GM04504 (cell line): ENCODE results near the gene PSME3IP1.
"Not testable (repeated sequence)": the region's sequence is repeated elsewhere in the genome, so short reads cannot be mapped to it uniquely, and the experiment has no call there.

Experiments used
- DNase-seq: peaks from one replicate; pipeline ENCODE4 v3.0.0-alpha.2; 2012; ENCODE audit warnings: low read depth

The PSME3IP1 gene, protein sequence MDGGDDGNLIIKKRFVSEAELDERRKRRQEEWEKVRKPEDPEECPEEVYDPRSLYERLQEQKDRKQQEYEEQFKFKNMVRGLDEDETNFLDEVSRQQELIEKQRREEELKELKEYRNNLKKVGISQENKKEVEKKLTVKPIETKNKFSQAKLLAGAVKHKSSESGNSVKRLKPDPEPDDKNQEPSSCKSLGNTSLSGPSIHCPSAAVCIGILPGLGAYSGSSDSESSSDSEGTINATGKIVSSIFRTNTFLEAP

DNA sequence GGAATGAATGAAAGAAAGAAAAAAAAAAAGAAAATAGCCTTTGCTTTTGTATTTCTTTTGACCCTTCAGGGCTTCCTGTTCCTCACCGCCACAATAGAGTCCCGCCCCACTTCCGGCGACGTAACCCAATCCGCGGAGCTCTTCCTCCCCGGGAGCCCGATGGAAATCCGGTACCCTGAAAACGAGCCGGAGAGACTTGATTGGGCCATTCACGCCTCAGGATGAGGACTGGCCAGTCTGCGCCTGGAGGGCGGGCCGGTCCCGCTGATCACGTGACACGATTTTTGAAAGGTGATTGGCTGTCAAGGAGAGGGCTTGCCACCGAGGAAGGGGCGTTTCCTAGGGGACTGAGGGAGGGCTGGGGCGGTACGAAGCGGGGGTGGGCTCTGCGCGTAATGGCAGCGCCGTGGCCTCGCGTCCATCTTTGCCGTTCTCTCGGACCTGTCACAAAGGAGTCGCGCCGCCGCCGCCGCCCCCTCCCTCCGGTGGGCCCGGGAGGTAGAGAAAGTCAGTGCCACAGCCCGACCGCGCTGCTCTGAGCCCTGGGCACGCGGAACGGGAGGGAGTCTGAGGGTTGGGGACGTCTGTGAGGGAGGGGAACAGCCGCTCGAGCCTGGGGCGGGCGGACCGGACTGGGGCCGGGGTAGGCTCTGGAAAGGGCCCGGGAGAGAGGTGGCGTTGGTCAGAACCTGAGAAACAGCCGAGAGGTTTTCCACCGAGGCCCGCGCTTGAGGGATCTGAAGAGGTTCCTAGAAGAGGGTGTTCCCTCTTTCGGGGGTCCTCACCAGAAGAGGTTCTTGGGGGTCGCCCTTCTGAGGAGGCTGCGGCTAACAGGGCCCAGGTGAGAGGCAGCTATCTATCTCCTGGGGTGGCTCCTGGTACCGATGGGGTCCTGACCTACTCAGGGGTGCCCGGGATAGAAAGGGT lies at the start of gene PSME3IP1, which contains the start of gene RSPRY1:
Gene PSME3IP1, minus strand, starts transcription at position 95 of the 927 bp plus-strand sequence. CDS start 12,185 bp downstream, outside the sequence.
Gene RSPRY1, plus strand, starts transcription at position 385 of the 927 bp plus-strand sequence. CDS start 18,330 bp downstream, outside the sequence.
- DNase-seq = peak; percentile 99

DNA sequence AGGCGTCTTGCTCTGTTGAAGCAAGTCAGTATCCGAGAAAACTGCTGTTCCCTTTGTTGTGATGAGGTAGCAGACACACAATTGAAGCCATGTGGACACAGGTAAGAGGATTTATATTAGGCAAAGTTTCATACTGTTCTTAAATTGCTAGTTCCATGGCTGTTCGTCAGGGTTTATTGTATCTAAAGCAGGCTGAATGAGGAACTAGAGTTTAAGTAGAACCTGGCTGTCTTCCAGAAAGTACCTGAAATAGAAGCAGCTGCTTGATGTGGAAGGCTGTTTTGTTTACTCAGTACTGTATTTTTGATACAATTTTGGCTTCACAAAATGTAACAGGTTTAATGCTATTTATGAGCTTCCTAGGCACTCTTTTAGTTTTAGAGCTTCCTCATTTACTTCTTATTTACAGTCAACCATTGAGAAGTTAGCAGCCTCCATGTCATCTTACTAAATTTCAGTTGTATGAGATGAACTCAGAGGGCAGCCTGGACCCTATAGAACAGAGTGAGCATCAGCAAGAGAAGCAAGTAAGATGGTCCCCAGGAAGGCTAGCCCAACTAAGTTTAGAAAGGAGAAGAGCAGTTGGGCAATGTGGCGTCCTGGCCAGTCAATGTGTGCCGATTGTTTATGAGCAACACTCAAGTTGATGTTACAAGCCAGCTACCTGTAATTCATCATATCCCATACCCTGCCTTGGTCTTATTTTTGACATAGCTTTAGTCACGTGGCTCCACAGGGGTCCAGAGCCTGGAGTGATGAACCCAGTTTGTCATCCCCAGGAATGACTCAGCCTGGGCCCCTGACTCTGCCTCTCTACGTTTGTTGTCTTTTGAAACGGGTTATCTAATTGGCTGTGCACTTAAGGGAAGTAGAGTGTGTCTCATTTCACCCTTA lies 49.5 kb upstream of the PSME3IP1 start:
- no peak for DNase-seq

DNA sequence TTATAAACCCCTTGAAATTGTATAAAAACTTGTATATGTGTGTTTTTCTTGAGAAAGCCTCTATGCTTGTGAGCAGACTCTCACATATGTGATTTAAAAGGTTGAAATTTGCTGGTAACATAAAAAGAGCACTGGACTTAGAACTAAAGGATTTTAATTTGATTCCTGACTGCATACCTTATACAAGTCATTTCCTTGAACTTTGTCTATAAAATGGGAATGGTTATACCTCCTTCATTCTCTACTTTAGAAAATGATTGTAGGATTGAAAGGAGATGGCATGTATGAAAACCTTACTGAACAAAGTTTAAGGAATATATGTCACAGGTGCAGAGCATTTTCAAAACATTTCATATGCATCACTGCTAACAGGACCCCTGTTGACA lies 48.9 kb upstream of the PSME3IP1 start:
- no peak for DNase-seq

DNA sequence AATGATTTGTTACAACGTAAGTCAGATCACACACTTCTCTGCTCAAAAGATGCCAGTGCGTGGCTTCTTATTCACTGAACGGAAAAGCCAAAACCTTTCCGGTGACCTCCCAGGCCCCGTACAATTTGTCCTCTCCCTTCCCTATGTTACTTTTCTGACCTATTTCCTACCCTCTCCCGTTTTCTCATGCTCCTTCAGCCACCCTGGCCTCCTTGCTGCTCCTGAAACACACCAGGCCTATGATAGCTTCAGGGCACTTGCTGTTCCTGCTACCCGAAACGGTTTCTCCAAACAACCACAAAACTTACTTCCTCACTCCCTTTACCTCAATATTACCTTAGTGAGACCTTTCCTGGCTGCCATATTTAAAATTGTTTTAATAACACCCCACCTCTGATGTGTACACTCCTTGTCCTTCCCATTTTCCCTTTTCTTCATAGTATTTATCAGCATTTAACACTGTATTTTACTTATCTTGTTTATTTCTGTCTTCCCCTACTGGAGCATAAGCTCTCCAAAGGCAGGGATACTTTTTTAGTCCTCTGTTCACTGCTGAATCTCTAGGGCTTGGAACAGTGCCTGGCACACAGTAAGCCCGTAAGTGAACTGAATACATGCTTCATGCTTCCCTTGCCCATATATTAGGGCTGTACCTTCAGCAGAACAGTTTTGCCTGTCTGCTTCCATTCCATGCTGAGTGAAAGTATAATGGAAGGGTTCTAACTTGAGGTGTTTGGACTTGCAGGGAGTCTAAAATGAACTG lies 48.3 kb upstream of the PSME3IP1 start:
- DNase-seq = no peak

DNA sequence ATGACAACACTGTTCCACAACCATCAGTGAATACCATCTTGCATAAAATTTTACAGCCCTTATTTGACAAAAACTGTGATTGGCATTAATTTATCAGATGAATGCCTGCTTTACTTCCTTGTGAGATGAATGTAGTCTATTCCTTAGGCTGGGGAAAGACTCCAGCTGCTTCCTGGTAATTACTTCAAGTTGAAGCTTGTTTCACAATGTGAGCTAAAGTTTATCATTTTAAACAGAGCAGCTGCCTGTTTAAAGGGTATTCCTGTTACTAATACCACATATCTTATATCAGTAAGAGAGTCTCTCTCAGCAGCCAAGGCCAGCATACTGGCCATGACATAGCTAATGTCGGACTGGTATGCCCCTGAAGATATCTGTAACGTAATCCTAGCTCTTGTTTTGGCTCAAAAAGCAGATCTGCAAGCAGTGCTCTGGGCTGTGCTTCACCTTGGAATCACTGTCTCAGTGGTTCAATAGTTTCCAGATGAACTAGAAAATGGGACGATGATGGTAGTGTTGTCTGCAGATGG lies 46.0 kb upstream of the PSME3IP1 start:
- no peak for DNase-seq

DNA sequence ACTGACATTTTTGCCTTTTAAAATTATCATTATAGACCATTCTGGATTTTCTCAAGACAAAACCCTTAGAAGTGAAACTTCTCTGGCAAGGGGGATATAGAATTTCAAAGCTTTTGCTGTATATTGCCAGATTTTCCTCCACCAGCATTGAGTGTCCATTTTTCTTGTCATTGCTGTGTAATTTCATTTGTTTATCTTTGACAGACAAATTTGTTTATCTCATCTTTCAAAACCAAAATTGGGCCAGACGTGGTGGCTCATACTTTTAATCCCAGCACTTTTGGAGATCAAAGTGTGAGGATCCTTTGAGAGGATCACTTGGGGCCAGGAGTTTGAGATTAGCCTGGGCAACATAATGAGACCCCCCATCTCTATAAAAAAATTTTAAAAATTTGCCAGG lies 43.2 kb upstream of the PSME3IP1 start:
- DNase-seq = no peak

DNA sequence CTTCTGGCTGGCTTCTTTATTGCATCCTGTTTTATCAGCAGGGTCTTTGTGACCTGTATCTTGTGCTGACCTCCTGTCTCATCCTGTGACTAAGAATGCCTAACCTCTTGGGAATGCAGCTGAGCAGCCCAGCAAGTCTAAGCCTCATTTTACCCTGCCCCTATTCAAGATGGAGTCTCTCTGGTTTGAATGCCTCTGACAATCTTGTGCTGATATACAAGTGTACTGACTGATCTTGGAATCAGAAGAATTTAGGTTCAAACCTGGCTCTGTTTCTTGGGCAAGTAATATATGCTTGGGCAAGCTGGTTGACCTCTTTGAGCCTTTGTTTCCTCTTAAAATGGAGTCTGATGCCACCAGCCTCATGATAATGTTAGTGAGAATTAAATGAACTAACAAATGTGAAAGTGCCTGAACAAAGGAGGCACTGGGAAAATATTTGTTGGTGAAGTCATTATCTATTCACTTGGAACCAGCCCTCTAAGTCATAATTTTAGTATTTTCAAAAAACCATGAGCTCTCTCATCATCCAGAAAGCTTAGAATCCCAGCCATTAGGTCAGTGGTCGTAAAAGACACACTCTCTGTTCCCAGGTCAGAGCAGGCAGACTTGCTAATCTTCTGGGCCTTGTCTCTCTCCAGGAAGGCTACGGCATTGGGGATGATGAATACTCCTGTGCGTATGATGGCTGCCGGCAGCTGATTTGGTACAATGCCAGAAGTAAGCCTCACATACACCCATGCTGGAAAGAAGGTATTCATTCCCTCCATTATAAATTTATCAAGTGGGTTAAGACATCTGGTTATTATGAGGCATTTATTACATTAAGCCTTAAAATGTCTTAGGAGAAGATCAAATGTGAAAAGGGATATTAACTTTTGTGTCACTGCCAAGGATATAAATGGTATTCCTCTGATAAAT lies 41.1 kb upstream of the PSME3IP1 start:
- peak; percentile 42 for DNase-seq

DNA sequence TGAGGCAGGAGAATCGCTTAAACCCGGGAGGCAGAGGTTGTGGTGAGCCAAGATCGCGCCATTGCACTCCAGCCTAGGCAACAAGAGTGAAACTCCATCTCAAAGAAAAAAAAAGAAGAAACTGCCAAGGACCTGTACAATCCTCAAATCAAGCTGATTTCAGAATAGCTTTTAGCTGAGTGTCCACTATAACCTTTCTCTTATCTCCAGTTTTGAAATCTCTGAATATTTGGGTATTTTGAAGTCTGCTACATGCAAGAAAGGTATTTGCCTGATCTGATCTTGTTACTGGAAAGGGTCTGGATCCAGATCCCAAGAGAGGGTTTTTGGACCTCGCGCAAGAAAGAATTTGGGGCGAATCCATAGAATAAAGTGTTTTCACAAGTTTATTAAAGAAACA lies 40.1 kb upstream of the PSME3IP1 start:
- DNase-seq = no peak

DNA sequence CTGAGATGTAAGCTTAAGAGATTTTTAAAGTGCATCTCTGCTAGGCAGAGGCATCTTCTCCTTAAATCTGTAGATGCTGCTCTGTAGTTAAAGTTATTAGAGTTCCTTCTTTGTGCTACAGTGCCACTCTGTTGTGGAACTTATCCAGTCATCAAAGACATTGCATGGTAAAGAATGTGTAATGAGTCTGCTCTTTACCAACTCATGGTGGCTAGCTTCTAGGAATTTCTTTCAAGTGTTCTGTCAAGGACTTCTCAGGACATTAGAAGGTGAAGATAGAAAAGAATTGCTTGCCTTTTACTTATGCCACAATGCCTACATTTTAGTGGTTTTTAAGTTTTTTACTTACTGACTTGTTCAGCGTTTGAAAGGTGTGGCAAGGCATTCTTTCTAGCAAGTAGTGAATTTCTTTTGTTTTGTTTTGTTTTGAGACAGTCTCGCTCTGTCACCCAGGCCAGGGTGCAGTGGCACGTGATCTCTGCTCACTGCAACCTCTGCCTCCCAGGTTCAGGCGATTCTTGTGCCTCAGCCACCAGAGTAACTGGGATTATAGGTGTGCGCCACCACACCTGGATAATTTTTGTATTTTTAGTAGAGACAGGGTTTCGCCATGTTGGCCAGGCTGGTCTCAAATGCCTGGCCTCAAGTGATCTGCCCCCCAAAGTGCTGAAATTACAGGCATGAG lies 39.0 kb upstream of the PSME3IP1 start:
- DNase-seq = no peak

DNA sequence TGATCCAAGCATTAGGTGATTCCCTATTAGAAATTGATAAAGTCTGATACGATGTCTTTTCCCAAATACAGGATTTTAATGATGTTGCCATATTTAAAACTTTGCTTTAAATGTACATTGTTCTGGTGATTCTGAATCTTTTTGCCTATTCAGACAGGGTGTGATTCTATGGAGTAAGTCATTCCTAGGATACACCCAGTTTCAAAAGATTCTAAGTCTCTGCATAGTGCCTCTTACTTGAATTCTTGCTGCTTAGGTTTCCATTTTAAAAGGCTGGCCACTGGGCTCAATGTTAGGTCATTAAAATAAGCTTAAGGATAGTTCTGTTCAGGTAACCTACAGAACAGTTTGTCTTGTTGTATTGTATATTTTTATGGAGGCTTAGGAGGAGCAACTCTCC lies 37.2 kb upstream of the PSME3IP1 start:
- no peak for DNase-seq

DNA sequence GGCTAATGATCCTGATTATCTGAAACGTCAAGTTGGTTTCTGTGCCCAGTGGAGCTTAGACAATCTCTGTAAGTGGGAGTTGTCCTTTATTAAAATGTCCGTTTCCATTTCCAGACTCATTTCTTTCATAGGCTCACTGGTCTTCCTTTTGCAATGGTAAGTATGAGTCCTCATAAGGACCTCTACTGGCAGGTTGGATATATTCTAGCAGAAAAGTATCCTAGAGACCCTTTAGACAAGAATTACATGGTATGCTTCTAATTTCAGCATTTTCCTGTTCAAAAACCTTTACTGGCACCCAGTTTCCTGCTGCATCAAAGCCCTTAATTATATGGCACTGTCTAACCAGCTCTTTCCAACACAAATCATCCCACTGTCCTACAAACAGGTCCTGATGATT lies 31.1 kb upstream of the PSME3IP1 start:
- no peak for DNase-seq

DNA sequence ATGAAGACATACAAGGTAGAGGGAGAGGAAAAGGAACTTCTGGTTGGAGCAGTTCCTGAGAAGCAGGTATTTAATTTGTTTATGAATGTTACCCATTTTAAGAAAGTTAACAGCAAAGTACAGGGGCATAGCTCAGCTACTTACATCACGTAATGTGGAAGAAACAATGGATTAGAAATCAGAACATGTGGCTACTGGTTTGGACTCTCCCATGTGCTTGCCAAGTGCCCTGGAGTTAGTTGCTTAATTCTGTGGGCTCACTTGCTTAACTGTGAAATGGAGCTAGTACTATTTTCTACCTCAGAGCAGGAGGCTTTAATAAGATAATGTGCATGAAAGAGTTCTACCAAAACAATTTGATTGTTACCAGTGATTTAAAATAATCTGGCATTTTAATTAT lies 27.6 kb upstream of the PSME3IP1 start:
- DNase-seq = no peak

DNA sequence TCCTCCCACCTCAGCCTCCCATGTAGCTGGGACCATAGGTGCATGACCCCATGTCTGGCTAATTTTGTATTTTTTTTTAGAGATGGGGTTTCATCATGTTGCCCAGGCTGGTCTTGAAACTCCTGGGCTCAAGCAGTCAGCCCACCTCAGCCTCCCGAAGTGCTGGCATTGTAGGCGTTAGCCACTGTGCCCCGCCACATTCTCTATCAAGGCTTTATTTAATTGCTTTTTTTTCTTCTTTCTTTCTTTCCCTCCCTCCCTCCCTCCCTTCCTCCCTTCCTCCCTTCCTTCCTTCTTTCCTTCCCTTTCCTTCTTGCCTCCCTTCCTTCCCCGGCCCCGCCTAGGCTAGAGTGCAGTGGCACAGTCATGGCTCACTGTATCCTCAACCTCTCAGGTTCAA lies 23.9 kb upstream of the PSME3IP1 start:
- DNase-seq = no peak

DNA sequence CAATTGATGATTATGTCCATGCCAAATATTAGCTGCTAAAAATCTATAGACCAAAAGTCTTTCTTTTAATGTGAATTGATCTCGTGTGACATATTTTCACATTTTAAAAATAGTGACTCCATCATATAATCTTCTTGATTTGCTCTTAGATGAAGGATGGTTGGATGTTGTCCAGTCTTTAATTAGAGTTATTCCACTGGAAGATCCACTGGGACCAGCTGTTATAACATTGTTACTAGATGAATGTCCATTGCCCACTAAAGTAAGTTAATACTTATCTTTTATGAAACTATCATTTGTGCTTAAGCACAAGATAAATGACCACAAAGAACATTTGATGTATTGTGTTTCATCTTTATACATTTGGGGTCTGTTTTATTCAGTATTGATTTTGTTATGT lies 23.1 kb upstream of the PSME3IP1 start:
- no peak for DNase-seq

DNA sequence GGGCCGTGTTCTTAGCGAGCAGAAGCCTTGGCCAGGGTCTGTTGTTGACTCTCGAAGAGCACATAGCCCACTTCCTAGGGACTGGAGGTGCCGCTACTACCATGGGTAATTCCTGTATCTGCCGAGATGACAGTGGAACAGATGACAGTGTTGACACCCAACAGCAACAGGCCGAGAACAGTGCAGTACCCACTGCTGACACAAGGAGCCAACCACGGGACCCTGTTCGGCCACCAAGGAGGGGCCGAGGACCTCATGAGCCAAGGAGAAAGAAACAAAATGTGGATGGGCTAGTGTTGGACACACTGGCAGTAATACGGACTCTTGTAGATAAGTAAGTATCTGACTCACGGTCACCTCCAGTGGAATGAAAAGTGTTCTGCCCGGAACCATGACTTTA lies 18.8 kb upstream of the PSME3IP1 start:
- DNase-seq = no peak

DNA sequence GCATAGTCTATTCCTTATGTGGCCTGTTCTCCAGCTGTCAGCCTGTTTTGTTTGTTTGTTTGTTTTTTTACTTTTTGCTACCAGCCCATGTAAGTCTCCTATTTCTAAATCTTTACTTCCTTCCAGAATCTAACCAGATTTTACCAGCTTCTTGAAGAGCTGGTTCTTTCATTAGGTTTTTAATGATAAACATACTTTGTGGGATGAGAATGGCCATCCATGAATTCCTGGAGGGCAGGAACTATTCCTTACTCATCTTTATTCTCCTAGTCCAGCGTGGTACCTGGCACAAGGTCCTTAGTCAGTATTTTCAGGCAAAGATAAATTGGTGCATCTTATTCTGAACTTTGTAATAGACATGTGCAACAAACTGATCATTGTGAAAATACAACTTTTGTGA lies 17.6 kb upstream of the PSME3IP1 start:
- peak; percentile 11 for DNase-seq

DNA sequence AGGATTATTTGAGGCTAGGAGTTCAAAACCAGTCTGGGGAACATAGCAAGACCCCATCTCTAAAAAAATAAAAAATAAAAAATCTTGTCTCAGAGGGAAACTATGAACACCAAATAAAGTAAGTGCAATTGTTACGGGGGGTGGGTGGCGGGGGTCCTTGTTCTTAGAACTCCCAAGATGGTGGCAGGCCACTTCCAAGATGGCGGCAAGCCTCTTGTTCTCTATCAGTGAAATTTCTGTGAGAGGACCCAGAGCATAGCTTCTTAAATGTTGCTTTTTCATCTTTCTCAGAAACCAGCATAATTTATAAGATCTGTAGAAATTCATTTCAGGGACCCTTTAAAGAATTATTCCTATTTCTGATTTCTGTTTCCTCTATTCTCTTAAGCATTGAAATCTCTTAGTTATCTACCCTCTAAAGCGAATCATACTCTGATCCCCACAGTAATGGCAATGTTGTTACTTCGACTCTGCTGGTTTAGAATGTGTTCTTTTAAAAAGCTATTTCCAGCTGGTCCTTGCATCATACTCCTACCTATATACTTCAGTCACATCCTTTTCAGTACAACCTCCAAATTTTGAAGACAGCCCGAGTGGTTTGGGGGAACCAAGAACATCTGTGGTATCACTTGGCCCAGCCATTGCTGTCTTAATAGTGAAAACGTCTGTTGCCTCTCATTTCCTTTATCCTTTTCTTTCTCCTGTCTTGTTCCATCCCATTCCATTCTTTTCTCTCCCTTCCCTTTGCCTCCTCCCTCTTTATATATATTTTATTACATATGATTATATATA lies 16.5 kb upstream of the PSME3IP1 start:
- DNase-seq = no peak

DNA sequence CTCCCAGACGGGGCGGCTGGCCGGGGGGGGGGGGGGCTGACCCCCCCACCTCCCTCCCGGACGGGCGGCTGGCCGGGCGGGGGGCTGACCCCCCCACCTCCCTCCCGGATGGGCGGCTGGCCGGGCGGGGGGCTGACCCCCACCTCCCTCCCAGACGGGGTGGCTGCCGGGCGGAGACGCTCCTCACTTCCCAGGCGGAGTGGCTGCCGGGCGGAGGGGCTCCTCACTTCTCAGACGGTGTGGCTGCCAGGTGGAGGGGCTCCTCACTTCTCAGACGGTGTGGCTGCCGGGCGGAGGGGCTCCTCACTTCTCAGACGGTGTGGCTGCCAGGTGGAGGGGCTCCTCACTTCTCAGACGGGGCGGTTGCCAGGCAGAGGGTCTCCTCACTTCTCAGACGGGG lies 15.1 kb upstream of the PSME3IP1 start:
- not testable (repeated sequence) for DNase-seq

DNA sequence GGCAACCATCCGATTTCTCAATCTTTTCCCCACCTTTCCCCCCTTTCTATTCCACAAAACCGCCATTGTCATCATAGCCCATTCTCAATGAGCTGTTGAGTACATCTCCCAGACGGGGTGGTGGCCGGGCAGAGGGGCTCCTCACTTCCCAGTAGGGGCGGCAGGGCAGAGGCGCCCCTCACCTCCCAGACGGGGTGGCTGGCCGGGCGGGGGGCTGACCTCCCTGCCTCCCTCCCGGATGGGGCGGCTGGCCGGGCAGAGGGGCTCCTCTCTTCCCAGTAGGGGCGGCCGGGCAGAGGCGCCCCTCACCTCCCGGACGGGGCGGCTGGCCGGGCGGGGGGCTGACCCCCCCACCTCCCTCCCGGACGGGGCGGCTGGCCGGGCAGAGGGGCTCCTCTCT lies 14.5 kb upstream of the PSME3IP1 start:
- DNase-seq = not testable (repeated sequence)
